ENCODE data around the gene P4HA3.

Gene P4HA3

GRCh38 chr11:74330075-74330858 is 18.8 kb upstream of the P4HA3 start:
- Histone ChIP-seq H3K4me3 (replicated peaks; ENCODE audit: insufficient read depth, low read length) (no peak overlapping the region), H3K27me3 (ENCODE audit: insufficient read depth, poor library complexity, severe bottlenecking) (no peaks in the 10 kb centered on the region), H3K27ac (replicated peaks) (no peak overlapping the region)
- DNase-seq (ENCODE audit: low read depth in 1 of 2, low spot score in 1 of 2), result no peak
- TF ChIP-seq REST (IDR thresholded peaks at IDR 0.05; ENCODE audit: insufficient replicate concordance, low read depth), result no peak
- no peak for TF ChIP-seq CTCF (IDR thresholded peaks at IDR 0.05; ENCODE audit: insufficient read depth, low read length)
- no peak for TF ChIP-seq SPI1 (IDR thresholded peaks at IDR 0.05; ENCODE audit: borderline replicate concordance, low read depth)
- TF ChIP-seq POLR2AphosphoS5 (IDR thresholded peaks at IDR 0.05; ENCODE audit: low read depth), result no peak
- TF ChIP-seq GABPA (IDR thresholded peaks at IDR 0.05; ENCODE audit: low read depth), result no peak

GRCh38 chr11:74327076-74327475 is 15.6 kb upstream of the P4HA3 start:
- TF ChIP-seq GABPA (IDR thresholded peaks at IDR 0.05; ENCODE audit: low read depth) (no peak), SPI1 (IDR thresholded peaks at IDR 0.05; ENCODE audit: borderline replicate concordance, low read depth) (no peak), REST (IDR thresholded peaks at IDR 0.05; ENCODE audit: insufficient replicate concordance, low read depth) (no peak), POLR2AphosphoS5 (IDR thresholded peaks at IDR 0.05; ENCODE audit: low read depth) (no peak)
- H3K27me3 ChIP-seq (ENCODE audit: insufficient read depth, poor library complexity, severe bottlenecking), result no peaks in the 10 kb centered on the region
- DNase-seq (ENCODE audit: low read depth in 1 of 2, low spot score in 1 of 2), result no peak
- H3K4me3 ChIP-seq (replicated peaks; ENCODE audit: insufficient read depth, low read length), result no peak overlapping the region
- H3K27ac ChIP-seq (replicated peaks), result no peak overlapping the region

- Histone ChIP-seq H3K27ac (replicated peaks) (no peak overlapping the region), H3K27me3 (ENCODE audit: insufficient read depth, poor library complexity, severe bottlenecking) (no peaks in the 10 kb centered on the region), H3K4me3 (replicated peaks; ENCODE audit: insufficient read depth, low read length) (no peak overlapping the region)
- TF ChIP-seq REST (IDR thresholded peaks at IDR 0.05; ENCODE audit: insufficient replicate concordance, low read depth), result no peak
- TF ChIP-seq SPI1 (IDR thresholded peaks at IDR 0.05; ENCODE audit: borderline replicate concordance, low read depth), result no peak
- no peak for TF ChIP-seq POLR2AphosphoS5 (IDR thresholded peaks at IDR 0.05; ENCODE audit: low read depth)
- no peak for TF ChIP-seq GABPA (IDR thresholded peaks at IDR 0.05; ENCODE audit: low read depth)
- no peak for TF ChIP-seq CTCF (IDR thresholded peaks at IDR 0.05; ENCODE audit: insufficient read depth, low read length)
- no peak for DNase-seq (ENCODE audit: low read depth in 1 of 2, low spot score in 1 of 2)
Measured at GRCh38 chr11:74326665-74327064, 15.2 kb upstream of the P4HA3 start.
